H9 (cell line): ENCODE data around the gene TMEM154. TPM values are rescaled to one million over a fixed set of nuclear protein-coding genes. Genes with fewer than 3 reads are reported as not detected.

Source experiments
- DNase-seq: peaks from one replicate; pipeline ENCODE4 v3.0.0-alpha.2; 2017
- H2AFZ ChIP-seq: one replicate; pipeline ENCODE4 v1.6.1; 2013; ENCODE audit warnings: mild to moderate bottlenecking, low read length, control low read depth, moderate library complexity
- H2AK5ac ChIP-seq: 2 replicates; pipeline ENCODE4 v1.6.1; 2013; ENCODE audit warnings: low read length, control low read depth, mixed read lengths; ENCODE audit not compliant: insufficient read length
- H2BK120ac ChIP-seq: one replicate; pipeline ENCODE4 v1.6.1; 2013; ENCODE audit warnings: low read depth, mild to moderate bottlenecking, low read length, control low read depth, inconsistent platforms; ENCODE audit not compliant: poor library complexity, severe bottlenecking
- H2BK12ac ChIP-seq: 2 replicates; pipeline ENCODE4 v1.6.1; 2013; ENCODE audit warnings: low read length, control low read depth, mixed read lengths, low read depth; ENCODE audit not compliant: insufficient read length
- H2BK15ac ChIP-seq: 2 replicates; pipeline ENCODE4 v1.6.1; 2013; ENCODE audit warnings: low read depth, low read length, control low read depth
- H2BK20ac ChIP-seq: one replicate; pipeline ENCODE4 v1.6.1; 2013; ENCODE audit warnings: low read depth, mild to moderate bottlenecking, low read length, control low read depth, inconsistent platforms; ENCODE audit not compliant: poor library complexity, severe bottlenecking
- H2BK5ac ChIP-seq: 2 replicates; pipeline ENCODE4 v1.6.1; 2013; ENCODE audit warnings: low read length, control low read depth, mixed read lengths; ENCODE audit not compliant: insufficient read length
- H3K14ac ChIP-seq: 2 replicates; pipeline ENCODE4 v1.6.1; 2013; ENCODE audit warnings: low read length, control low read depth; ENCODE audit not compliant: insufficient read depth
- H3K18ac ChIP-seq: 2 replicates; pipeline ENCODE4 v1.6.1; 2013; ENCODE audit warnings: low read depth, mild to moderate bottlenecking, mixed read lengths, low read length, control low read depth; ENCODE audit not compliant: insufficient read length
- H3K23ac ChIP-seq: 2 replicates; pipeline ENCODE4 v1.6.1; 2013; ENCODE audit warnings: low read length, control low read depth, mixed read lengths, low read depth; ENCODE audit not compliant: insufficient read length
- H3K23me2 ChIP-seq: 2 replicates; pipeline ENCODE4 v1.6.1; 2013; ENCODE audit warnings: low read depth, mild to moderate bottlenecking, mixed read lengths, low read length, control low read depth; ENCODE audit not compliant: insufficient read length, poor library complexity, severe bottlenecking
- H3K27ac ChIP-seq: 2 replicates; pipeline ENCODE4 v1.5.1; 2013; ENCODE audit warnings: low read length, control low read depth, mixed read lengths, low read depth; ENCODE audit not compliant: insufficient read length
- H3K27me3 ChIP-seq: 2 replicates; pipeline ENCODE4 v1.6.1; 2013; ENCODE audit warnings: low read length, control low read depth, inconsistent platforms; ENCODE audit not compliant: insufficient read depth
- H3K4ac ChIP-seq: 2 replicates; pipeline ENCODE4 v1.6.1; 2013; ENCODE audit warnings: low read depth, mild to moderate bottlenecking, control low read depth, inconsistent platforms, low read length, moderate library complexity
- H3K4me1 ChIP-seq: 2 replicates; pipeline ENCODE4 v1.6.1; 2013; ENCODE audit warnings: low read length, control low read depth, inconsistent platforms; ENCODE audit not compliant: insufficient read depth
- H3K4me2 ChIP-seq: 2 replicates; pipeline ENCODE4 v1.6.1; 2013; ENCODE audit warnings: low read length, control low read depth, mixed read lengths; ENCODE audit not compliant: insufficient read length, insufficient read depth
- H3K56ac ChIP-seq: 2 replicates; pipeline ENCODE4 v1.6.1; 2013; ENCODE audit warnings: low read depth, mild to moderate bottlenecking, mixed read lengths, low read length, control low read depth; ENCODE audit not compliant: insufficient read length
- H3K79me1 ChIP-seq: 2 replicates; pipeline ENCODE4 v1.6.1; 2013; ENCODE audit warnings: low read depth, mild to moderate bottlenecking, moderate library complexity, low read length, control low read depth, inconsistent platforms; ENCODE audit not compliant: insufficient read depth, poor library complexity, severe bottlenecking
- H3K79me2 ChIP-seq: 2 replicates; pipeline ENCODE4 v1.6.1; 2013; ENCODE audit warnings: low read length, control low read depth, inconsistent platforms; ENCODE audit not compliant: insufficient read depth
- H3K9ac ChIP-seq: 2 replicates; pipeline ENCODE4 v1.6.1; 2013; ENCODE audit warnings: low read length, control low read depth, mixed read lengths; ENCODE audit not compliant: insufficient read length; ENCODE audit errors: extremely low read depth
- H3K9me3 ChIP-seq: one replicate; pipeline ENCODE4 v1.6.1; 2013; ENCODE audit warnings: low read depth, low read length, inconsistent platforms; ENCODE audit not compliant: control insufficient read depth
- H3T11ph ChIP-seq: one replicate; pipeline ENCODE4 v1.6.1; 2013; ENCODE audit warnings: mild to moderate bottlenecking, low read length, control low read depth, inconsistent platforms
- H4K20me1 ChIP-seq: one replicate; pipeline ENCODE4 v1.6.1; 2013; ENCODE audit not compliant: control insufficient read depth, insufficient read length, insufficient read depth
- H4K5ac ChIP-seq: 2 replicates; pipeline ENCODE4 v1.6.1; 2013; ENCODE audit warnings: low read depth, mild to moderate bottlenecking, mixed read lengths, low read length, control low read depth; ENCODE audit not compliant: insufficient read length
- H4K8ac ChIP-seq: replicated peaks from 2 replicates; pipeline ENCODE4 v1.6.1; 2013; ENCODE audit warnings: low read length, control low read depth, mixed read lengths, low read depth; ENCODE audit not compliant: insufficient read length
- H4K91ac ChIP-seq: 2 replicates; pipeline ENCODE4 v1.6.1; 2013; ENCODE audit warnings: low read depth, mild to moderate bottlenecking, moderate library complexity, mixed read lengths, low read length, control low read depth; ENCODE audit not compliant: insufficient read length
- H3K27ac Mint-ChIP-seq, 3 experiments: 2 replicates in 2 of 3; 3 replicates in 1 of 3; pipeline ENCODE4 v1.8.0; 2020 to 2021; ENCODE audit warnings: mixed read lengths in 3 of 3, mild to moderate bottlenecking in 1 of 3, moderate library complexity in 1 of 3
- H3K27me3 Mint-ChIP-seq: 2 replicates; pipeline ENCODE4 v1.8.0; 2021; ENCODE audit warnings: low read depth, mild to moderate bottlenecking, moderate library complexity, mixed read lengths
- H3K36me3 Mint-ChIP-seq, 3 experiments: 2 replicates in 2 of 3; 3 replicates in 1 of 3; pipeline ENCODE4 v1.8.0; 2020 to 2021; ENCODE audit warnings: low read depth in 3 of 3, mixed read lengths in 3 of 3; ENCODE audit not compliant: insufficient read depth in 1 of 3
- H3K4me1 Mint-ChIP-seq, 2 experiments: 2 replicates each; pipeline ENCODE4 v1.8.0; 2020; ENCODE audit warnings: mixed read lengths in 2 of 2
- H3K4me3 Mint-ChIP-seq, 2 experiments: 2 replicates in 1 of 2; 3 replicates in 1 of 2; pipeline ENCODE4 v1.8.0; 2020 to 2021; ENCODE audit warnings: mild to moderate bottlenecking in 2 of 2, mixed read lengths in 2 of 2, moderate library complexity in 1 of 2
- H3K9me3 Mint-ChIP-seq, 2 experiments: 2 replicates in 1 of 2; 3 replicates in 1 of 2; pipeline ENCODE4 v1.8.0; 2020; ENCODE audit warnings: mild to moderate bottlenecking in 2 of 2, mixed read lengths in 2 of 2, moderate library complexity in 1 of 2
- WGBS: extraction: QIAGEN DNeasy Blood & Tissue Kit; methylation state at CpG from one replicate; pipeline ENCODE4 v1.1.7; 2013; ENCODE audit warnings: missing lambda C conversion rate, low lambda C conversion rate, mixed read lengths; ENCODE audit not compliant: insufficient read length; ENCODE audit errors: extremely low coverage; 5-methylcytosine and 5-hydroxymethylcytosine counted together
- total RNA-seq: library from RNA; stranded (reverse); gene quantifications from 2 replicates; pipeline ENCODE4 v1.2.1, GENCODE V29; 2021
- TF ChIP-seq, protein P1 (sequence below): fragments of 200-600 bp; sonication (generic); conservative IDR thresholded peaks from 3 replicates; pipeline ENCODE4 v1.8.0; 2021; ENCODE audit warnings: antibody characterized with exemption, mild to moderate bottlenecking

The TMEM154 gene
- total RNA-seq, 1 experiment from 2014 or later: 1.7 TPM

DNA sequence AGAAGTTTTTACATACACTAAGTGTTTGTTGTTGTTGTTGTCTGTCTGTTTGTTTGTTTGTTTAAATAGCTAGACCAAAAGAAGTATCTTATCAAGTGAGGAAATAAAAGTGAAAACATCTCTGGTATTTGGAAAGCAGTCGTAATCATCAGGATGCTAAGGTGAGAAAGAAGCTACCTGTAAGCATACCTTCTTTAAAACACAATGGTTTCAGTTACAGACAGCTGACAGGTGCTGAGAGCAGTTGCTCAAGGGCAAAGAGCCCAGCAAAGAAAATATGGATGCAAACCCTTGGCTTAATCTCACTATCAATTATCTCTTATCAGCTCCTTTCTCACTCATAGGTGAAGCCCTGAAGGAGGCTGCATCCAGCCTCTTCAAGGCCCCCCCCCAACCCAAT, 101.1 kb downstream of the TMEM154 start:
- H2AFZ ChIP-seq: no peak overlapping the region
- H3K18ac ChIP-seq: no peak overlapping the region
- H3K79me1 ChIP-seq: no peaks in the 10 kb centered on the region

More for the DNA sequence above, 101.1 kb downstream of the TMEM154 start:
- WGBS: no CpG with 5 or more reads among the region's 1 CpG
- Histone ChIP-seq H3K79me2 (no peaks in the 10 kb centered on the region), H4K5ac (no peak overlapping the region), H3K27me3 (no peaks in the 10 kb centered on the region), H3K23ac (no peak overlapping the region), H3K27ac (no peak overlapping the region), H3K14ac (no peak overlapping the region), H4K91ac (no peak overlapping the region), H3K23me2 (no peaks in the 10 kb centered on the region), H2BK12ac (no peak overlapping the region), H3K4me1 (no peaks in the 10 kb centered on the region; the same call in 1 of the 2 replicates), H2BK20ac (no peak overlapping the region), H2AK5ac (no peak overlapping the region), H2BK5ac (no peak overlapping the region), H3K4me2 (no peak overlapping the region), H3K4ac (no peak overlapping the region), H3T11ph (no peak overlapping the region), H2BK15ac (no peak overlapping the region), H3K9me3 (no peaks in the 10 kb centered on the region), H4K20me1 (no peaks in the 10 kb centered on the region), H3K56ac (no peak overlapping the region), H3K9ac (no peak overlapping the region), H4K8ac (no peak overlapping the region), H2BK120ac (no peak overlapping the region)
- H3K27ac Mint-ChIP-seq: no peak overlapping the region
- H3K27me3 Mint-ChIP-seq: no peaks in the 10 kb centered on the region
- H3K4me1 Mint-ChIP-seq: peaks cover 9 to 10% of the 10 kb centered on the region in 2 experiments
- no peak for DNase-seq
- no peaks in the 10 kb centered on the region for H3K36me3 Mint-ChIP-seq
- no peaks in the 10 kb centered on the region; a peak in 1 of 5 replicates for H3K9me3 Mint-ChIP-seq
- H3K4me3 Mint-ChIP-seq: no peak overlapping the region
- TF ChIP-seq, protein P1, sequence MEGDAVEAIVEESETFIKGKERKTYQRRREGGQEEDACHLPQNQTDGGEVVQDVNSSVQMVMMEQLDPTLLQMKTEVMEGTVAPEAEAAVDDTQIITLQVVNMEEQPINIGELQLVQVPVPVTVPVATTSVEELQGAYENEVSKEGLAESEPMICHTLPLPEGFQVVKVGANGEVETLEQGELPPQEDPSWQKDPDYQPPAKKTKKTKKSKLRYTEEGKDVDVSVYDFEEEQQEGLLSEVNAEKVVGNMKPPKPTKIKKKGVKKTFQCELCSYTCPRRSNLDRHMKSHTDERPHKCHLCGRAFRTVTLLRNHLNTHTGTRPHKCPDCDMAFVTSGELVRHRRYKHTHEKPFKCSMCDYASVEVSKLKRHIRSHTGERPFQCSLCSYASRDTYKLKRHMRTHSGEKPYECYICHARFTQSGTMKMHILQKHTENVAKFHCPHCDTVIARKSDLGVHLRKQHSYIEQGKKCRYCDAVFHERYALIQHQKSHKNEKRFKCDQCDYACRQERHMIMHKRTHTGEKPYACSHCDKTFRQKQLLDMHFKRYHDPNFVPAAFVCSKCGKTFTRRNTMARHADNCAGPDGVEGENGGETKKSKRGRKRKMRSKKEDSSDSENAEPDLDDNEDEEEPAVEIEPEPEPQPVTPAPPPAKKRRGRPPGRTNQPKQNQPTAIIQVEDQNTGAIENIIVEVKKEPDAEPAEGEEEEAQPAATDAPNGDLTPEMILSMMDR: no peak
